HG02623 (cell line): Measurements from ENCODE around the gene SLC12A7.
"Not testable (repeated sequence)": the region's sequence is repeated elsewhere in the genome, so short reads cannot be mapped to it uniquely, and the experiment has no call there.

Experiments used
- ATAC-seq: cut with Tn5 transposase; IDR thresholded peaks from one replicate; pipeline ENCODE4 v1.9.1; 2021; ENCODE audit warnings: moderate library complexity; ENCODE audit not compliant: unreplicated experiment

The SLC12A7 gene

DNA sequence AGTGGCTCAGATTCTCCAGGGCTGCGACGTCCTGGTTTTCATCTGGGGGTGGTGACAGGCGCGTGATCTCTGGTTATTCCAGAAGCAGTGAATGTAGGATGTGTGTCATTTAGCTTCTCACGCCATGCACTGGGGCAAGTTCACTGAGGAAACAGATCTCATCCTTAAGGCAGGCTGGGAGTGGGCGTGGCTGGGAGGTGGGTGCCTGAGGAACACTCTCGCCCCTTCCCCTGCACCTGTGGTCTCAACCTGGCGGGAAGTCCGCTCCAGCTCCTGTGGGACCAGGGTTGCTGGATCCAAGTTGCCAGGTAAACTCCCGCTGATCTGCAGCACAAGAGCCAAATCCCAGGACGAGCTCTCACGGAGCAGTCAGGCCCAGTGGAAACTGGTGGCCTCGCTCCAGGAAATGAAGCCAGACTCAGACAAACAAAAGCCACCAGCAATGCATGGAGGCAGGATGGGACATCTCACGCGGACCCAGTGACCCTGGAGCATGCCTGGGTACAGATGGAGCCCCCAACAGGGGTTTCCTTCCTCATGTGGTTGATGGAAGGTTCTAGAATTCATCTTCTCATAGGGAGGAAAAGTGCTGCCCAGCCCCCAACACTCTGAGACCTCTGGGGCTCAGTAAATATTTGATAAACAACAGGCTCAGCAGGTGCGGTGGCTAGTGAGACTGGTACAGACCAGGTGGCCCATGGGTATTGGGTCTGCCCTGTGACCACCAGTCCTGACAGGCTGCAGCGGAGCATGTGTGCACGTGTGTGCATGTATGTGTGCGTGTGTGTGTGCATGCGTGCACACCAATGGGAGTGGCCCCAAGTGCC, 16.3 kb upstream of the SLC12A7 start:
- no peak for ATAC-seq

DNA sequence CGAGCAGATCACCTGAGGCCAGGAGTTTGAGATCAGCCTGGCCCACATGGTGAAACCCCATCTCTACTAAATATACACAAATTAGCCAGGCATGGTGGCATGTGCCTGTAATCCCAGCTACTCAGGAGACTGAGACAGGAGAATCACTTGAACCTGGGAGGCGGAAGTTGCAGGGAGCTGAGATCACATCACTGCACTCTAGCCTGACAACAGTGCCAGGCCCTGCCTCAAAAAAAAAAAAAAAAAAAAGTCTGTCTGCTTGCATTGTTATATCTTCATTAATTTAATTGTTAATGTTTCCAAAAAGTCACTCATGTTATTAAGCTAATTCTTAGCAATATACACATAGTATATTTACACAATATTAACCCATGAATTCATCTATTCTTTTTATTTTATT, 13.8 kb upstream of the SLC12A7 start:
- ATAC-seq: not testable (repeated sequence)

DNA sequence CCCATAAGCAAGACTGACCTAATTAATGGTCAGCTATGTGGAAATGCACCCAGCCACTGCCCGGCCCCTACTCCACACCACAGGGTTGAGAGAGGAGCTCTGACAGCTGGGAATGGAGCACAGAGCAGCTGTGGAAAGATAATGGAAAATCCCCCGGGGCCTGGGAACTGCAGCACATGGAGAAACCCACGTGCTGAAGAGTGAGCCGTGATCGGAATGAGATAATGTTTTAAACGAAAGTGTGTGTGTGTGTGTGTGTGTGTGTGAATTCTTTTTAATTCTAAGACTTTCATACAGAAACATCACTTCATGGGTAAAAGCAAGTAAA, 13.1 kb upstream of the SLC12A7 start:
- ATAC-seq: no peak

DNA sequence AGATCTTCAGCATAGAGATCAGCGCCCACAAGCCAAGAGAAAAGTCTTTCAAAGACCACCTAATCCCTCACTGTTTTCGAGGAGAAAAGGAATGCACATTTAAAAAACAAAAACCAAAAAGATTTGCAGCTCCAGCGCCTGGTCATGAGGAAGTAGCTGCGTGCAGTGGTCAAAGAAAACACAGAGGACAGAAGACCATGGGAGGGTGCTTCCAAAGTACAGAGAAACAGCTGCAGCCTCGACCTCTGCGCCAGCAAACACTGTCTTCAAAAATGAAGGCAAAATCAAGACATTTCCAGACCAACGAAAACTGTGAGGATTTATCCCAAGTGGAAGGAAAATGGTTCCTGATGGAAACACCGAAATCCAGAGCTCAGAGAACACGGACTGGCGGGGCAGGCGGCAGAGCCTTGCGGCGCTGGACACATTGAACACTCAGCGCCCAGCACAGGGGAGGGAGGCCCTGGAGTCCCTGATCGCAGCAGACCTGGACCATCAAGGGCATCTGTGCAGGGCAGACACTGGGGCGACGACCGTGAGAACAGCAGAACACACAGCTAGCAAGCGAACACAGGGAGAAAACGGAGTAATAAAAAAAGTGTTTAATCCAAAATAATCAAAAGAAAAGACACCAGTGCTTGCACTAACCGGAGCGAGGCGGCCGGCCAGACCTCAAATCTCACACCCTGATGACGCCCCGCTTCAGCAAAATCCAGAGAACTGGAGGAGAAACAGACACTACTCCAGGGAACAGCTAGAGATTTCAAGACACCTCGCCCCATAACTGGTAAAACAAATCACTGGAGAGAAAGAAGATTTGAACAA, 12.6 kb upstream of the SLC12A7 start:
- no peak for ATAC-seq

DNA sequence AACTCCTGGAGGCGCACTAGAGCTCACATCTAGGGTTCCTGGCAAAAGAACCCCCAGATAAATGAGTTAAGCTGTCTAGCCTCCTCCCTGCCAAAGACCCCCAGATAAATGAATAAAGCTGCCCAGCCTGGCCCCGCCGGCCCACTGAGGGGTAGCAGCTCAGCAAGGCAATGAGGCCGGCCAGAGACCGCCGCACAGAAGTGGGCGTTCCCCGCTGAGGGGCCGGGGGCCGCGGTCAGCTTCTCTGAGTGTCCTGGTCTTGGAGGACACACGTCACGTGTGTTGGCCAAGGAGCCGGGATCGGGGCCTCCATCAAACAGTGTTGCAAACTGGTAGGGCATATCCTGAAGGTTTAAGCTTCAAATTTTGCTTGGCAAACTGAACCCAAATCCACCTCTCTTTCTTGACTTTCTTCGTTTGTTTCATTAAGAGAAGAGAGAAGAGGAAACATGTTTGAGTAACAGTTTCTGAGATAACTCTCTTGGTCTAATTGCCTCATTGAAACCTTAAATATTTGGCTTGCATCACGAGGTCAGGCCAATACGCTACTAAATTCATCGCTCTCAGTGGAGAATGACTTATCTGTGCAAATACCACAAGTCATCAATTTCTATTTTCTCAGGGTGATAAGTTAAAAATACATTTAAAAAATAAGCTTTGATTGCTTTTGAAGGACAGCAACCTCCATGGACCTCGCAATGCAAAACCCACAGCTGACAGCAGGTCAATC, 11.7 kb upstream of the SLC12A7 start:
- ATAC-seq: no peak

DNA sequence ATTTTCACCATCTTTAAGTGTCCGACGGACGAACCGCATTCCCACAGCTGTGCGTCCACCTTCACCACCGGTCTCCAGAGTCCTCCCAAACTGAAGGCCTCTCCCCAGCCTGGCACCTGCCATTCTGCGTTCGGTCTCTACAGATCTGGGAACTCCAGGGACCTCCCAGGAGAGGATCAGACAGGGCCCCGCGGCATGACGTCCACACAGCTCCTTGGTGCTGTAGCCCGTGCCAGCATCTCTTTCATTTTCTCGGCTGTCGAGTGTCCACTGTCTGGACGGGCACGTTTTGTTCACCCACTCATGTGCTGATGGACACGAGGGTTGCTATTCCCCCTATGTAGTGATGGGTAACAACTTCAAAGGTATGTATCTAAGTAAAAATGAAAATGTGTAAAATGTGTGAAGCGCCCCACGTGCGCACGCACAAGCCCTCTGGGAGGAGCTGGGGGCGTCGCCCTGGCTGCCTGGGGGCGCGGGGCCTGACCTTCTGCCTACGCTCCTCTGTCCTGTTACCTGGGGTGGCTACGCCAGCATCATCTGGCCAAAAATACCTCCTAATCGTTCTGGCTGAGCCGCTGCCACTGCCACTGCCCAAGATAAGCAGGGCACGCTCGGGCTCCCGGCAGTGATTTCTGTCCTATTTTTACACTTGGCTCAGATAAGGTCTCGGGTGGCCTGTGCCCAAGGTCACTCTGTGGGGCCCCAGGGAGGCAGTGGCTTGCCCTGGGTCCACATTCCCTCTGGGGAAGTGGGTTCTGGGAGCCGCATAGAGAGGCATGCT, 10.8 kb upstream of the SLC12A7 start:
- ATAC-seq: no peak

DNA sequence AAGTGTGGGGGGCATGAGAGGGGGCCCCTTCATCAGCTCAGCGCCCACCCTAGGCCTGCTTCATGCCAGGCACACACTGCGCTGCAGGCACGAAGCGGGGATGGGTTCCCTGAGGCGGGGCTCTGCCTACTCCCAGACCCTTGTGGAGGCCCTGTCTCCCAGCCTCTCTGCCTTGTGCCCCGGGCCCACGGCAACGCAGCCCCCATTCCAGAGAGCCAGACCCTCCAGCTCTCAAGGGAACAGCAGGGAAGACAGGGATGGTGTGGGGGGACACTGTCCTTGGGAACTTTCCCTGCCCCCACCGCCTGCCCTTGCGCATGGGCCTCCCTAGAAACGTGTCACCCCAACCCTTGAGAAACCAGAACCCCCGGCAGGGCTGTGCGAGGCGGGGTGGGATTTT, 10.0 kb upstream of the SLC12A7 start:
- no peak for ATAC-seq

DNA sequence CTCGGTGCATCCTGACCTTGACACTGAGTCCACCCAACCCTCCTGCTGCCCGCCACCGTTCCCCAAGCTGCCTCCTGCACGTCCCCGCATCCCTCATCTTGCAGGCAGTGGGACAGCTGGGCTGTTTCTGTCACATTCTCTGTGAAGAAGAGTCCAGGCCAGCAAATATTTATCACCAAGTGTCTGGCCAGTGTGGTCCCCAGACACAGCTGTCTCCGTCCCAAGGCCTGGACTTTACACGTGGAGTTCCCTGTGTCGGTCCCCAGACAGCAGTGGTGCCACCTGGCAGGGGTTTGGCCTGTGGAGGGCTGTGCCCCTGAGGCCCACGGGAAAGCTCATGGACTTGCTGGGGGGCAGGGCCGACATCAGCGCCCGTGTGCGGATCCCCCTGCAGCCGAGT, 9.2 kb upstream of the SLC12A7 start:
- ATAC-seq: no peak

DNA sequence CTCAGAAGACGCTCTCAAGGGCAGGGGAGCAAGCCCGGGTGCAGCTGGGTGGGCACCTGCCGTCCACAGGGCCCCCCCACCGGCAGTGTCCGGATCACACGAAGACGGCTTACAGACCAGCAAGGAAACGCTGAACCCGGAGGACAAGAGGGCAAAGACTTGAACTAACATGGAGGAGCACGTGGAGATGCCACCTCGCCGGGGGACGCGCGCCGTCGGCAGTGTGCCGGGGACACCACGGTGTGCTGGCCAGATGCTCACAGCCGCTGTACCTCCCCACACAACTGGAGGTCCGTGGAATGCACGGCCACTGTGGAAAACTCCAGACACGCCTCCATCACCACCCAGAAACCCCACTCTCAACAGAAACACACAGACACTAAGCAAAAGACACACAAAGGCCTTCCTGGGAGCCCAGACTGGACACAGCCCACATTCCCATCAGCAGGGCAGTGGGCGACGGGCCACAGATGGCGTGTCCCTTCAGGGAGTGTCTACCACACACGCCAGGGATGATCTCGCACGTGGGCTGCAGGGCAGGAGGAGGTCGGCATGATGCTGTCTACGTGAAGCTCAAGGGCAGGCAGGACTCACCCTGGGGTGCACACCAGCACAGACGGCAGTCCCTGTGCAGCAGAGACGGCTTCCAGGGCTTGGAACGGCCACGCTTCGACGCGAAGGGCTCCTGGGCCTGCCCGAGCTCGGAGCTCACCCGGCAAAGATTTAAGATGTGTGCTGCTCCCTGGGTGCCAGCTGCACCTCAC, 8.6 kb upstream of the SLC12A7 start:
- ATAC-seq: no peak

DNA sequence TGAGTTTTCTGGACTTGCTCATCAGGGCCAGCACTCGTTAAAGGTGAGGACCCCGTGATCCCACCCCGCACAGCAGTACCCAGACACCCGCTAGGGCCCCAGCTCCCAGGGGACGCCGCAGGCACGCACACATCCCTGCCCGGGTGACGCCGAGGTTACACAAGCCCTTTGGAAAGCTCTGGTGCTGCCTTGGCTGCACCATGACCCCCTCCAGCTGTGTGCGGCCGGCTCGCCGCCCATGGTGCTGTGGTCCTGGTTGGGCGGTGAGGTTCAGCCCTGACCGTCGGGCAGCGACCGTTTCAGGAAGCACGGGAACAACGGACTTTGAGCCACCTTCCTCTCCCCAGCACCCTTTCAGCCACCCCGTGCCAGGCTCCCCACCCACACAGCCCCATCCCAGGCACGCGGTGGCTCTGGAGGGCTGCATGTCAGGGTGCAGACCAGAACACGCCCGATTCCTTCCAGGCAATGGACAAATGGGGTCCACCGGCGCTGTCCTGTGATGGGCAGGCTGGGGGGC, 7.5 kb upstream of the SLC12A7 start:
- no peak for ATAC-seq

DNA sequence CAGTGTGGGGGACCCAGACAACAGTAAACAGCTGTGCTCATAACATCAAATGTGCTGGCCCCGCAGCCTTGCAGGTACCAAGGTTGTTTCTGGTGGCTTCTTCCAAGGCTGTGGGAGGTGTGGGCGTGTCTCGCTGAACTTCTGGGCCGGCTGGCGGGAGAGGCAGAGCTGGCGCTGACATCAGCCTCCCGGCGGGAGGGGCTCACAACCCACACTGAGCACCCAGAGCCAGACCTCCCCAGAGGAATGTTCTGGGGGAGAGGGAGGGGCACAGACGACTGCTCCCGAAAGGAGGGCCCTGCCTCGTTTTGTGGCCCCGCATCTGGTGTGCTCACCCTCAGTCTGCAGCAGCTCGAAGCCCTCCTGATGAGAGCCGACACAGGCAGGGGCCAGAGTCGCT, 6.9 kb upstream of the SLC12A7 start:
- ATAC-seq: no peak

DNA sequence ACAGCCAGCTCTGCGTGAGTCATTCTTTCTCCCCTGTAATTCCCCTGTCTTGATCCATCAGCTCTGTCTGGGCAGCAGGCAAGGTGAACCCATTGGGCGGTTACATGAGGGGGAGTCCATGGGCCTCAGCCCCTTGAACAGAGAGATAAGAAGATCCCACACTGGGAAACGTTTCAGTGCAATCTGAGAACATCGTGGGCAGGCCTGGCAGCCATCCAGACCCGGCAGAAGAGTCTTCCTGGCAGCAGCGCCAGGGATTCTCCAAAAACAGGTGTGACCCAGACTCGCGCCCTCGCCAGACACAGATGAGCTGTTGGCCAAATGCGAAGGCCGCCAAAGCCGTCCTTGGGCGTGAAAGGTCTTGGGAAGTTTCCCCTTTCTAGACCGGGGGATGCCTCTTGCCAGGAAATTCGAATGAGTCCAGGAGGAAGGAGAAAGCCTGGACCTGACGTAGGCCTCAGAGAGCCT, 6.4 kb upstream of the SLC12A7 start:
- no peak for ATAC-seq

DNA sequence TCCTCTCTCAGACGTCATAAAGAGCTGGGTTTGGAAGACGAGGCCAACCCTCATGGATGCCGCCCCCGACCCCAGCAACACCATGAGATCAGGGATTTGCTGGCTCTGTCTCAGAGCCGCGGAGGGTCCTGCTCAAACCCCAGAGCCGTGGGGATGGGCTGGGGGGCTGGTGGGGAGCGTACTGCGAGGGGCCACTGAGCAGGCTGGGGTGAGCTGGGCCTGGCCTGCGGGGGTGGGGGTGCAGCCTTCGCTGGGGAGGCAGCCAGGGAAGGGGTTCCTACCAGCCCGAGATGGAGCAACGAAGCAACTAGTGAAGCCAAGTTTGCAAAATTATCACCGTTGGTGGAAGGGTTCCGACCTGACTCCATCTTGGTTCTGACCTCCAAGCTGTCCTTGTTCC, 5.1 kb upstream of the SLC12A7 start:
- ATAC-seq: no peak

DNA sequence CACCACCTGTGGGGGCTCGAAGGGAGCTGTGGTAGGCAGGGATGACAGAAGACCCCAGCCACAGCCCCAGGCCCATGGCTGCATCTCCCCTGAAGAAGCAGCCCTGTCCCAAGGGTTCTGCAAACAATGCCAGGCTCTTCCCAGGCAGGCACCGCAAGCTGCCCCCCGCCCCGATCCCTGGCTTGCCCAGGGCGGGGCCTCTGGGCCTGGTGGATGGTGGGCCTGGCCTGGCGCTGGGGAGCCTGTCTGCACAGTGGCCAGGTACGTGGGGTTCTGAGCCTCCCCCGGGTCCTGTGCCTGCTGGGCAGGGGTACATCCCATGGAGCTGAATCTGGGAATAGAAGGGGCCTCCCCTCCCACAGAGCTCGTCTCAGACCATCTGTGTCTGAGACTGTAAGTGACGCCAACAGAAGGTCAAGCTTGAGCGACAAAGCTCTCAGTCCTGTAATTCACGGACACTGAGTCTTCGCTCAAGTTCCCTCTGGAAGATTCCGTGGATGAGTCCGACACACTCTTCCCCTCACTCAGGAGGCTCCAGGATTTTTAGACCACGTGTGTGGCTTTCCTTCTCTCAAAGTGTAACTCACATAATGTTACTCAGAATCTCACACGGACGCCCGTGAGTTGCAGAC, 4.4 kb upstream of the SLC12A7 start:
- no peak for ATAC-seq

DNA sequence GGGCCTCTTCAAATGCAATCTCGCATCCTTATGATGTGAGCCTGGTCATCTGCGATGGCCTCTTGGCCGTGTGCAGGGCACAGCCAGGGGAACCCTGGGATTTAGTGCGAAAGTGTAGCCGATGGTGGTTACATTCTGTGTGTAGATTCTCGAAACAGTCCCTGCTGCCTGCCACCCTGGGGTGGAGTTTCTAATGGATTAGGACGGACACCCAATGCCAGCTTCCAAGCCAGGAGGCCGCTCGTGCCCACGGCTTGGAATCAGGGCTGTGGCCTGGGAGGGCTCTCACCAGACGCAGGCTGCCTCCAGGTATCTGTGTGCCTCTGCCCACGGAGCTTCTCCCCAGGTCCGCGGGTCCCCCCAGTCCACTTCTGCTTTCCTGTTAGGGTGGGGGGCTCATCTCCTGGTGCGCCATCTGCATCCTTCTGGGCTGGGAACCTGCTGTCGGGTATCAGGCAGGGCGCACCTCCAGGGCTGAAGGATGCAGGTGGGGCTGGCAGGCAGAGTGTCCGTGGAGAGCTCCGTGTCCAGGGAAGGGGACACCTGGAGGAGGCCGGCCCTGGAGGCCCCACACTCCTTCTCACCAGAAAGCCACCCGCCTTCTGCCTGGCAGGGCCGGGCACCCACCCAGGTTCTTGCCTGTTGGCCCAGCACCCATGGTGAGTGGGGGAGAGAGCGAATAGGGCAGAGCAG, 3.4 kb upstream of the SLC12A7 start:
- ATAC-seq: no peak

DNA sequence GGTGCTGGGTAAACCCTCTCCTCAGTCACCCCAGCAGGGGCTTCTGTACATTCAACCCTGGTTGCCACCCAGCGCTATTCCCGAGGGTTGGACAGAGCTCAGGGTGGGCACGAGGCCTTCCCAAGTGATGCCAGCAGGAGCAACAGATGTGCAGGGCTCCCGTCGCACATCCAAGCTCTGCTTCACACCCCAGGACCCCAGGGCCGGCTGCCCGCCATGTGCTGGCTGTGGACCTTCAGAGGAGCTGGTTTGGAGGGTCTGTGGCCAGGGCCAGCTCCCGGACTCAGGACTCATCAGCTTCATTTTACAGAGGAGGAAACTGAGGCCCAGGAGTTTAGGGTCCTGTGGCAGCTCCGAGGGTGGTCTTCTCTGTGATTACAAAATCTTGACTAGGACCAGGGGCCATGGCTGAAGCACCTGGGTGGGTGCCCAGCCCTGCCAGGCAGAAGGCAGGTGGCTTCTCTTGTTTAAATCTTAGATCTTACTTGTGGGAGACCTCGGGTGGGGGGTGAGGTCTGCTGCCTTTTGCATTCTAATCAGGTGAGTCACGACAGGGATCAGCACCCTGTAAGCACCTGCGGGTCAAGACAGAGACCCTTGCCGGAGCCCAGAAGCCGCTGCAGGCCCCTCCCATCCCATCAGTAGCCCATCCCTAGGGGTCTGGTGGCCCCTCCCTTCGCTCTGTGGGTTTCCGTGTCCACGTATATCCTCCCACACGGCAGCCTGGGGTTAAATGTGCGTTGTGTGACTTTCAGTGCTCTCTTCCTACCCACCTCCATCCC, 2.1 kb upstream of the SLC12A7 start:
- no peak for ATAC-seq

DNA sequence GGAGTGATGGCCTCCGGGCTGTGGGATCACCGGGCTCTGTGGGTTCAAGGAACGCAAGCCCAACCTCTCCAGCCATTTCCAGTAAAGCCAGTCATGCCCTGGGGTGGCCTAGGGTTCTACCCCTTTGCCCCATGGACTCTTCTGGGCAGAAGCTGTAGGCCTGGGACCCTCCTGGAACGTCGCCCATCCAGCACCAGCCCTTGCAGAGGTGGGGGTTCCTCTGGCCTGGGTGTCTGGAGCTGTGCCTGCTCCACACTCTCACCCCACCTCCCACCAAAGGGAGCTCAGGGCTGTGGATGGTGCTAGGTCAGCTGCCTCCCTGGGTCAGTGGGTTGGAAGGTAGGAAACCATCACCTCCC, 1.4 kb upstream of the SLC12A7 start:
- no peak for ATAC-seq
